Heart left ventricle (tissue), 13 donors: ENCODE data around the gene CDK6.

Source experiments
- CTCF ChIP-seq, 12 donors: fragments of 200-600 bp; sonication (generic) in 4 of 12; IDR thresholded peaks; one replicate each; pipeline versions ENCODE4 v1.5.0 to v1.8.0; 2018 to 2022; ENCODE audit warnings: antibody characterized with exemption in 12 of 12, mild to moderate bottlenecking in 5 of 12
- POLR2A ChIP-seq, 2 donors: fragments of 450-650 bp; IDR thresholded peaks; one replicate each; pipeline ENCODE4 v1.6.1; 2017; ENCODE audit warnings: antibody characterized with exemption in 2 of 2, mild to moderate bottlenecking in 2 of 2, moderate library complexity in 2 of 2
- donor health status: ischemic (EF 13 %, LVEDD 7.1; RV severe dilation, severe dysfunction).
- donor health status: DM: no; HTN: yes; CAD: no.
- donor health status: DM: no; HTN: no; CAD: no.
- donor health status: ischemic (EF 25% LVEDD 6.9; RV normal size, moderate dysfunction).
- donor health status: ischemic (EF 25% LVEDD 5.7; RV mildly dilated, moderate dysfunction).
- donor health status: ischemic (EF 35%, LVEDD 5.7; RV mildly dilated, moderate dysfunction).
- donor health status: nonischemic (EF 11% LVEDD 7.7; RV severe dilation, severe dysfunction).
- donor health status: DM: yes; HTN: yes; CAD: no.
- donor health status: PGD.
- donor health status: ischemic (EF 29% LVEDD 5.4; RV normal size, mild dysfunction).
- donor health status: nonischemic (EF 23%, LVEDD 6.1; RV moderate dilation, normal function).

- no peak for TF ChIP-seq CTCF (IDR thresholded peaks at IDR 0.05)
- no peak for TF ChIP-seq POLR2A (IDR thresholded peaks at IDR 0.05)
Observed at GRCh38 chr7:92723205-92723604, 113.2 kb downstream of the CDK6 start.
